GM19467 (cell line): ENCODE measurements around the gene KCNG2.

Source experiments
- ATAC-seq: cut with Tn5 transposase; IDR thresholded peaks from one replicate; pipeline ENCODE4 v1.9.1; 2021; ENCODE audit warnings: mild to moderate bottlenecking, moderate library complexity; ENCODE audit not compliant: unreplicated experiment

Gene KCNG2

GRCh38 chr18:79937103-79937860, 139.5 kb downstream of the KCNG2 start:
- ATAC-seq = no peak

GRCh38 chr18:79938196-79938595, 140.5 kb downstream of the KCNG2 start:
- no peak for ATAC-seq

- no peak for ATAC-seq
These were observed 141.4 kb downstream of the KCNG2 start for GRCh38 chr18:79939096-79939495.

DNA sequence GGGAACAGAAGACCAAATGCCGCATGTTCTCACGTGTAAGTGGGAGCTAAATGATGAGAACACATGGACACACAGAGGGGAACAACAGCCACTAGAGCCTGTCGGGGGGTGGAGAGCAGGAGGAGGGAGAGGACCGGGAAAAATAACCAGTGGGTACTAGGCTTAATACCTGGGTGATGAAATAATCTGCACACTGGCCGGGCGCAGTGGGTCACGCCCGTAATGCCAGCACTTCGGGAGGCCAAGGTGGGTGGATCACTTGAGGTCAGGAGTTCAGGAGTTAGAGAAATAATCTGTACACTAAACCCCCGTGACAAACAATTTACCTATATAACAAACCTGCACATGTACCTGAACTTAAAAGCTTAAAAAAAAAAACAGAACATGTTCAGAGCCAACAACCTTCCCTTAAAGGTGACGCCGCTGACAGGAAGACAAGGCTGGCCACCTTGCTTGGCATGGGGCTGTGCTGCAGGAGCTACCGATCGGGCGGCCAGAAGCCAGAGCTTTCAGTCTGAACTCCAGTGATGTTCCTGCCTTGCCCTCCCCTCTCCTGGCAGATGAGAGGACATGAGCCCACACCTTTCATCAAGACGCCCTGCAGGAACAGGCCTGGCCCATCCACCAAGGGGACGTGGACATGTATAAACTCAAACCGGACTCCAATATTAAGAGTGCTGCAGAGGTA, 142.5 kb downstream of the KCNG2 start:
- ATAC-seq = no peak

GRCh38 chr18:79940814-79941472, 143.2 kb downstream of the KCNG2 start:
- no peak for ATAC-seq

DNA sequence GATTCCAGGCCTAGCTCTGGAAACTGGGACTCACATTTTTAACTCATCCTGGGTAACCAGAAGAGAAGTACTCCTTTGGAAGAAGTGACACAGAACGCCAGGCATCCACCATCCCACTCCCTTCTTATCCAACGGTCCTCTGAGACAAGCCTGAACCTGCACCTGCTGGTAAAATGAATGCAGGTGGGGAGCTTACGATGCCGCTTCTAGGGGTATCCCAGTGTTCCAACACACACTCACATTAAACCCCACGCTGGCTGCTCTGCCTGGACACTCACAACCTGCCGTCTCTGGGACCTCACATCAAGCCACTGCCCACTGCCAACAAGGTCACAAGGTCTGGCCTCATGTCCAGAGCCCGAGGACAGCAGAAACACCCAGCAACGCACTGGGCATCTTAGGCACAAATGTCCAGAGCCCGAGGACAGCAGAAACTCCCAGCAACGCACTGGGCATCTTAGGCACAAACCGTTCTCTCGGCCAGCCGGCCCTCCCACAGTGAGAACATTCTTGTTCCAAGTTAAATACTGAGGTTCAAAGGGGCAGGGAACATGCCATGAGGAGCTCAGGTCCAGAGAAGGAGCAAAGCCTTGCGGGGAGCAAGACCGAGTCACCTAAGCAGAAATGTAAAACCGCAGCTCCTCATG, 143.9 kb downstream of the KCNG2 start:
- no peak for ATAC-seq

- no peak for ATAC-seq
These were observed 144.5 kb downstream of the KCNG2 start for GRCh38 chr18:79942211-79942610.

GRCh38 chr18:79942786-79943607, 145.3 kb downstream of the KCNG2 start:
- no peak for ATAC-seq

GRCh38 chr18:79943608-79944125, 145.9 kb downstream of the KCNG2 start:
- no peak for ATAC-seq

DNA sequence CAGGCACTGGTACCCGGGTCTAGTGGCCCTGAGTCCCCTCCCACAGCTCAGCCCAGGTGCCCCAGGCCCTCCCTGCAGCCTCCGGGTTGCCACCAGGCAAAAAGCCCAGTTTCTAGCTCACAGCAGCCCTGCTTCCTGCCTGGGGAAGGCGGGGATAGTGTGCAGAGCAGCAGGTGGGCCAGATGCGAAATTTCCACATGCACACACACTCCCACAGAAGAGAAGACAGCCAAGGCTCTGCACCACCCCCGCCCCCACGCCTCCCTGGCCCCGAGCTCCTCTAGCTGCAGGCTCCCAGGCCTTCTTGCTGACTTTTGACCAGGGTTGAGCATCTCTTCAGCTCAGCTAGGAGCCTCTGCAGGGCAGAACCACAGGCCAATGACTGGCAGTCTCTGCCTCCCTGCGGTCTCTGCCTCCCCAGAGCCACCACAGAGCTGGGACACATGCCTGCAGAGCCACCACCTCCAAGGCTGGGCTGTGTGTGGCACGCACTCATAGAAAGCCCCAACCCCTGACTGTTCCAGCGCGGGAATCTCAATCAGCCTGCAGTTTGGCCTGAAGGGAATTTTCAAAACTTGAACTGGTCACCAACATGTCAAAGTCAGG, 146.5 kb downstream of the KCNG2 start:
- ATAC-seq = no peak

- ATAC-seq = no peak
These were observed 147.0 kb downstream of the KCNG2 start for GRCh38 chr18:79944746-79945117.

DNA sequence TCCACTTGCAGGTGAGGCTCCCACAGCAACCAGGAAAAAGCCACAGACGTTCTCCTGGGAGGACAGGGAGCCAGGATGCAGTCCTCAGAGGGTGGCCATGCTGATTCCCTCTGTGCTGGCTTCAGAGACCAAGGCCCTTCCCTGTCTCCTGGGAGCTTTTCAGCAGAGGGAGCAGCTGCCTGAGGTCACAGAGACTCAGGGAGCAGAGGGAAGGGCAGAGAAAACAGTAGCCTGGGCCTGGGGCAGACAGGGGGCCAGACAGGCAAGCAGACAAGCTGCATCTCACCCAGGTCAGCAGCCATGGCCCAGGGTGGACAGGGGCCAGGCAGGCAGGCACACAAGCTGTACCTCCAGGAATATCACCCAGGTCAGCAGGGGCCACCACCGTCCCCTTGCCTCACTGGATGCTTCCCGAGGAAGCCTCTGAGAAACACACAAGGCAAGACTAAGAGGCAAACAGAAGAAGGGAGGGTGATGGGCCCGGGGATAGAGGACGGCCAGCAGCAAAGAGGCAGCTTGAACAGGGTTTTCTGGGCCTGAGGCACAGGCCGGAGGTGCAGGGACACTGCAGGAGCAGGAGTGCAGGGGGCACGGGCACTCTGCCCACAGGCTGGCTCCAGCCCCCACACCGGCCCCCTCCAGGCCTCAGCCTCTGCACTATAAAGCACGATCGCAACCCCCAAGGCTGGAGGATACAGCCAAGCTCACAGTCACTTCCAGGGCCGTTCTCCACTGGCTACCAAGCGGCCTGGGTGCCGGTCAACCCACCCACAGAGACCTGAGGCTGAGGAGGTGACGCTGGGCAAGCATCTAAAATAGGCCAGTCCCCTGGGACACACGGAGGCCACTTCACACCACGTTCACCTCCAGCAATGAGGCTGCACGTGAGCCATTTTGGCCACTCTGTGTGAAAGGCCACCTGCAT, 147.6 kb downstream of the KCNG2 start:
- no peak for ATAC-seq

- ATAC-seq = no peak
These were observed 149.5 kb downstream of the KCNG2 start for GRCh38 chr18:79947054-79947755.

DNA sequence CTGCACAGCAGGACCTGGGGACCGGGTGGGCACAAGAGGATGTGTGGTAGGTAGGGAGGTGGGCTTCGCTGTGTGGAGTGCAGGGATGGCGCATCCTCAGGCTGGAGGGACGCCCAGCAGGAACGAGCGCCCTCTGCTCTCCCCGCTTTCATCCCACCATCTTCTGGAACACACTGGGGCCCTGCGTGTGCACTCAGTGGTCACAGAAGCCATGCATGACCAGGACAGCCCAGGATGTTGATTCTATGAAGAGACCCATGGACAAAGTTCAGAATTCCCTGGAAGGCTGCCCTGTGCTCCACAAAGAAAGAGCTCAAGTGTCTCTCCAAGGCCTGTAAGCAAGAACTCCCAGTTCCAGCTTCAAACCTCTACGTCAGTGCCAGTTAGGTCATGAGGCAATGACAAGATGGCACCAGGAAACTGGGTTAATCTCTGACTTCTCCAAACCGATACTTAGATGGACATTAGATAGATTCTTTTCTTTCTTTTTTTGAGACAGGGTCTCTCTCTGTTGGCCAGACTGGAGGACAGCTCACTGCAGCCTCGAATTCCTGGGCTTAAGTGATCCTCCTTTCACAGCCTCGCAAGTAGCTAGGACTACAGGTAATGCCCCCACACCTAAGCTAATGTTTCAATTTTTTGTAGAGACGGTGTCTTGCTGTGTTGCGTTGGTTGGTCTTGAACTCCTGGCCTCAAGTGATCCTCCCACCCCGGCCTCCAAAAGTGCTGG, 150.3 kb downstream of the KCNG2 start:
- ATAC-seq = no peak

GRCh38 chr18:79948719-79949411, 151.1 kb downstream of the KCNG2 start:
- no peak for ATAC-seq
